GM20000 (cell line): ENCODE data around the gene PLK3.

Experiments
- DNase-seq: peaks from one replicate; pipeline ENCODE4 v3.0.0; 2012; ENCODE audit warnings: low spot score
- TF ChIP-seq, protein P1 (sequence below): IDR thresholded peaks from 2 replicates; pipeline ENCODE4 v1.5.1; 2012; ENCODE audit warnings: mild to moderate bottlenecking, control low read depth; ENCODE audit errors: extremely low read depth, missing control alignments

PLK3 gene

DNA sequence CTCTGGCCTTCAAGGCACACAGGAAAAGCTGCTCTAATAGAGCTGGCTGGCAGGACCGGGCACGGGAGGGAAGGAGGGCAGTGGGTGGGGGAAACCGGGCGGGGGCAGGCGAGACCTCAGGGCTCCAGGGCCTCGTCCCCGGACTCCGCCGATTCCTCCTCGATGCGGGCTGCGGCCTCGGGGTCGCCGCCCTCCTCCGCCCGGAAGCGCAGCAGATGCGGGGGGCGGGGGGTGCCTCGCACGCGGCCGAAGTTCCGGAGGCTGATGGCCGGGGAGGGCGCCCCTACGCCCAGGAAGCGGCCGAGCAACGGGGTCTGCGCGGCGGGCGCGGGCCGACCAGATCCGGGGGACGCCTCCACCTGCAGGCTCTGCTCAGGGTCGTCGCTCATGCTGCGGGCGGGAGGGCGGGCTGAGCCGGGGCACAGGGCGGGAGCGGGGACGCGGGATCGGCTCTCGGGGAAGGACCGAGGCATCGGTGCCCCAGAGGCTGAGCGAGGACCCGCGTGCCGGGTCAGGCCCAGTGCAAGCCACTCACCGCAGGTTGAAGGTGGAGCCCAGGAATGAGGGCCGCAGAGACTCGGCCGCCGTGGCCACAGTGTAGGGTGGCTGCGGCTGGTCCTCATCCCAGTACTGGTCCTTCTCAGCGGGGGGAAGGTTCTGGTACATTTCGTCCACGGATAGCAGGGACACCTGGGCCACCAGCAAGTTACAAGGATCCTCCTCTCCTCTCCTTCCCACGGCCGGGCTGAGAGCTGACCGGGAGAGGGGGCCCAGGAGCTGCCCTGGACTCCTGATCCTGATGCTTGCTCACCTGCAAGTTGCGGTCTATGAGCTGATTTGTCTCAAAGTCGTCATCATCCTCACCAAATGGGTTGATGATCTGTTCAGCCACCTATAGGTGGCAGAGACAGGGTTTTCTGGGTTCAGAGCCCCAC lies 15.8 kb upstream of the PLK3 start:
- TF ChIP-seq, protein P1, sequence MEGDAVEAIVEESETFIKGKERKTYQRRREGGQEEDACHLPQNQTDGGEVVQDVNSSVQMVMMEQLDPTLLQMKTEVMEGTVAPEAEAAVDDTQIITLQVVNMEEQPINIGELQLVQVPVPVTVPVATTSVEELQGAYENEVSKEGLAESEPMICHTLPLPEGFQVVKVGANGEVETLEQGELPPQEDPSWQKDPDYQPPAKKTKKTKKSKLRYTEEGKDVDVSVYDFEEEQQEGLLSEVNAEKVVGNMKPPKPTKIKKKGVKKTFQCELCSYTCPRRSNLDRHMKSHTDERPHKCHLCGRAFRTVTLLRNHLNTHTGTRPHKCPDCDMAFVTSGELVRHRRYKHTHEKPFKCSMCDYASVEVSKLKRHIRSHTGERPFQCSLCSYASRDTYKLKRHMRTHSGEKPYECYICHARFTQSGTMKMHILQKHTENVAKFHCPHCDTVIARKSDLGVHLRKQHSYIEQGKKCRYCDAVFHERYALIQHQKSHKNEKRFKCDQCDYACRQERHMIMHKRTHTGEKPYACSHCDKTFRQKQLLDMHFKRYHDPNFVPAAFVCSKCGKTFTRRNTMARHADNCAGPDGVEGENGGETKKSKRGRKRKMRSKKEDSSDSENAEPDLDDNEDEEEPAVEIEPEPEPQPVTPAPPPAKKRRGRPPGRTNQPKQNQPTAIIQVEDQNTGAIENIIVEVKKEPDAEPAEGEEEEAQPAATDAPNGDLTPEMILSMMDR, result no peak
- peak; percentile 68 for DNase-seq

DNA sequence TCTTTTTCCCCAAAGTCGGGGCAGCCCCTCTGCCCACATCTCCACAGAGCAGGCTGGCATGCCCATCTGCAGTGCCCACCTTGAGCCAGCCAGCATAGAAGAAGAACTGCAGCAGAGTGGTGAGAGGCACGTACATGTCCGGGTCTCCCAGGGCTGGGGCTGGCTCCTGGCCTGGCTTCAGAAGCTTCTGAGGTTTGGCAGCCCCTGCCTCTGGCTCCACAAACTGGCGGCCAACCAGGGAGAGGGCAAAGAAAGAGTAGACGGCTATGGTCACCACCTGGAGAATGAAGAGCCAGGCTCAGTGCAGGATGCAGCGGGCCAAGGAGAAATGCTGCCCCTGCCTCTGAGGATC lies 15.2 kb upstream of the PLK3 start:
- TF ChIP-seq, protein P1, result no peak

DNA sequence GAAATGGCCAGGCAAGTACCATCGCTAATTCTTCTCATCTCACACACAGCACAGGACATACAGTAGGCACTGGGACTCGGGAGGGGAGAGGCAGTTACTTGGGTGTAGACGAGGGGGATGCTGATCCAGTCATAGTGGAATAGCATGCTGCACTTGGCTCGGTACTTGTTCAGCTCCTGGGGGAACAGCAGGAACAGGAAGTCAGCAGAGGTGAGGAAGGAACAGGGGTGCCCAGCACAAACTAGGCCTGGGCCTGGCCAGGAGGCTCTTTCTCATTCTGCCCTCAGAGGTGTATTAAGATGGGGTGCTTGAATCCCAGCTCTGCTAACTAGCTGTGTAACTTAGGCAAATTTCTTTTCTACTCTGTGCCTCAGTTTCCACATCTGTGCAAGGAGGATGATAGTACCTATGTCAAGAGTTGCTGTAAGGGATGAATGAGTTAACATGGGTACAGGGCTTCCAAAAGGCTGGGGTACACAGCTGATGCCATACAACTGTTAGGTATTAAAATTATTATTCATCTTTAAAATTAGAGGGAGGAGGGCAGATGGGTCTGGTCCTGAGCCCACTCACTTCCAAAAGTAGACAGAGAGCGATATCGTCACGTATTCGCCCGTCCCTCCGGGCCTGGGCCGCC lies 14.6 kb upstream of the PLK3 start:
- DNase-seq, result no peak
- TF ChIP-seq, protein P1, result no peak

More for the DNA sequence above, 15.2 kb upstream of the PLK3 start:
- no peak for DNase-seq

DNA sequence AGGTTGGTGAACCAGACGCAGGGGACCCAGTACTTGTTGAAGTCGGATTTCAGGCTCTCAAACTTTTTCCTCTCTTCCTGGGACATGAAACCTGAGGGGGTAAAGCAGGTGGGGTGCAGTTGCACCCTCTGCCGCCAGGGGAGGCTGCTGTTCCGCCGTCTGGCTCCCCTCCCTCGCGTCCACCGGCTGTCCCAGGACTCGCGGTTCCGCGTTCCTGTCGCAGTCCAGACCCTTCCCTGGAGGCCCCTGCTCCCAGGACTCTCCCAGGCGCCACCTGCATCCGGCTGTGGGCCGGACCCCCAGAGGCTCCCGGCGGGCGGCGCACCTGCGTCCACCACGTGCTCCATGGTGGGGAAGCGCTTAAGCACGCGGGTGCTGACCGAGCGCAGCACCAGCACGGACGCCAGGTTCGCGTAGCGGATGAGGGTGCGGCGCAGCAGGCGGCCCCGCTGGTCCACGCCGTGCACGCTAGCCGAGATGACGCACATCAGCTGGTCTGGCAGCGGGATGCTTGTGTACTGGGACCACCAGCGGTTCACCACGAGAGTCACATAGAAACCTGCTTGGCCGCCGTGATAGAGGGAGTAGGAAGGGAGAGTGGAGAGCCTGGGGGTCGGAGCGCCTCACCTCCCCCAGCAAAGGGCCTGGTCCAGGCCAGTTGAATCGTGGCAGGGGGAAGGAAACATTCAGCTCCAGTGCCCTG lies 13.9 kb upstream of the PLK3 start:
- DNase-seq, result peak; percentile 85
- TF ChIP-seq, protein P1, result peak; percentile 93

DNA sequence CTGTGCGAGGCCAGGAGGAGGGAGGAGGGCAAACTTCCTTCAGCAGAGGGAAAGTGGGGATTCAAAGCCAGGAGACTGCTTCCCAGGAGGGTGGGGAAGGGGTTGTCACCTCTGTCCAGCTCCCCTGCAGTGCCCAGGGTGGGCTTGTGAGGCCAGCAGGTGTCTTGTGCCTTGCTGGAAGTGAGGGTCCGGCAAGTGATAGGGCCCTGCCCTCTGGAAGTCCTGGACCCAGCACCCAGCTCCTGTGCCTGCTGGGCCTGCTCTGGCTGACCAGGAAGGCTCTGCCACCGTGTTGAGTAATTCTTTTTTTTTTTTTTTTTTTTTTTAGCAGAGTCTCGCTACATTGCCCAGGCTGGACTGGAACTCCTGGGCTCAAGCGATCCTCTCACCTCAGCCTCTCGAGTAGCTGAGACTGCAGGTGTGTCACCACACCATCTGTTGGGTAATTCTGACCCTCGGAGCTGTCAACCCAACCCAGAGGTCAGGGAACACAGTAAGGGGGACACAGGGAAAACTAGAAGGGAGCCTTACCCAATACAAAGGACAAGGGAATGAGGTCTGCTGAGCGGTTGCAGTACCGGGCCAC lies 13.2 kb upstream of the PLK3 start:
- no peak for DNase-seq
- TF ChIP-seq, protein P1, result no peak

DNA sequence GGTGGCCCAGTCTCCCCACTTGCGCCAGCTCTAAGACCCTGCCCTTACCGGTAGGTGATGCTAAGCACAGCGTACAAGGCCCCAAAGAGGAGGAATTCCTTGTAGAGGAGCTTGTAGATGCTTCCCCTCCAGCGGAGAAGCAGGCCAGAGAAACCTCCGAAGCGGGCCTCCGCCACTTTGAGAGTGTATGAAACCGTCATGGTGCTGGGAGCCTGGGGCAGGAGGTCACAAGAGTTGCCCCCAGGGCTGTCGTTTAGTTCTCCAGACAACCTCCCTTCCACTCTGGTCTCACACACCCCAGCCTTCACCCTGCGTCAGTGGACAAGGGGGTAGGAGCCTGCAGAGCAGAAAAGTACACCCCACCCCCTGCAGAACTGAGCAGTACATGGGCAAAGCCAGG lies 12.7 kb upstream of the PLK3 start:
- no peak for DNase-seq
- TF ChIP-seq, protein P1, result no peak
